K562 (cell line): ENCODE measurements around the gene SRP54.

ENCODE experiments used
- CEBPB ChIP-seq: fragments of 450-650 bp; IDR thresholded peaks from 2 replicates; pipeline ENCODE4 v1.6.1; 2016; ENCODE audit warnings: missing genetic modification characterization, missing compliant biosample characterization
- NELFE ChIP-seq: IDR thresholded peaks from 2 replicates; pipeline ENCODE4 v1.6.1; 2011; ENCODE audit warnings: mild to moderate bottlenecking; ENCODE audit not compliant: insufficient read depth, insufficient read length
- TF ChIP-seq, protein P1 (sequence below): fragments of 450-650 bp; IDR thresholded peaks from 2 replicates; pipeline ENCODE4 v1.6.1; 2017; ENCODE audit warnings: mild to moderate bottlenecking, moderate library complexity
- TF ChIP-seq, protein P2 (sequence below): fragments of 250-450 bp; sonication (Bioruptor Pico); IDR thresholded peaks from 2 replicates; pipeline ENCODE4 v1.5.0; 2021; ENCODE audit warnings: mild to moderate bottlenecking, moderate library complexity

DNA sequence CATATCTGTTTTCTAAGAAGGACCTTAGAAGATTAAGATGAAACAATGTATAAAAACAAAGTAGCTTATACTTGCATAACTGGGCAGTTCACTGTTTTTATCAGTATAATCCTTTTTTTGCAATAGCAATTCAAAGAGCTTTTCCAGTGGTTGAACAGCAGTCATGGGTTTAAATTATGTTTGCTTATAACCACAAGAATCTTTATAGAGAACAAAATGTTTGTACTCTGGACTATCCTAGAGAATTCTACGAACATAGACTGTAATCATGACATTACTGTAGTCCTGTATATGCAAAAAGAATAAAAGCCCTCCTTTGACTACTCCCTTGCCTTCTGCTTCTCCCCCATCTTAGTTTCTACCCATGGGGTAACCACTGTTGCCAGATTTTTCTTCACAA is 69.0 kb downstream of the SRP54 start:
- TF ChIP-seq CEBPB (tag) (no peak), NELFE (no peak)
- TF ChIP-seq, protein P1, sequence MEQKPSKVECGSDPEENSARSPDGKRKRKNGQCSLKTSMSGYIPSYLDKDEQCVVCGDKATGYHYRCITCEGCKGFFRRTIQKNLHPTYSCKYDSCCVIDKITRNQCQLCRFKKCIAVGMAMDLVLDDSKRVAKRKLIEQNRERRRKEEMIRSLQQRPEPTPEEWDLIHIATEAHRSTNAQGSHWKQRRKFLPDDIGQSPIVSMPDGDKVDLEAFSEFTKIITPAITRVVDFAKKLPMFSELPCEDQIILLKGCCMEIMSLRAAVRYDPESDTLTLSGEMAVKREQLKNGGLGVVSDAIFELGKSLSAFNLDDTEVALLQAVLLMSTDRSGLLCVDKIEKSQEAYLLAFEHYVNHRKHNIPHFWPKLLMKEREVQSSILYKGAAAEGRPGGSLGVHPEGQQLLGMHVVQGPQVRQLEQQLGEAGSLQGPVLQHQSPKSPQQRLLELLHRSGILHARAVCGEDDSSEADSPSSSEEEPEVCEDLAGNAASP, result no peak
- TF ChIP-seq, protein P2, sequence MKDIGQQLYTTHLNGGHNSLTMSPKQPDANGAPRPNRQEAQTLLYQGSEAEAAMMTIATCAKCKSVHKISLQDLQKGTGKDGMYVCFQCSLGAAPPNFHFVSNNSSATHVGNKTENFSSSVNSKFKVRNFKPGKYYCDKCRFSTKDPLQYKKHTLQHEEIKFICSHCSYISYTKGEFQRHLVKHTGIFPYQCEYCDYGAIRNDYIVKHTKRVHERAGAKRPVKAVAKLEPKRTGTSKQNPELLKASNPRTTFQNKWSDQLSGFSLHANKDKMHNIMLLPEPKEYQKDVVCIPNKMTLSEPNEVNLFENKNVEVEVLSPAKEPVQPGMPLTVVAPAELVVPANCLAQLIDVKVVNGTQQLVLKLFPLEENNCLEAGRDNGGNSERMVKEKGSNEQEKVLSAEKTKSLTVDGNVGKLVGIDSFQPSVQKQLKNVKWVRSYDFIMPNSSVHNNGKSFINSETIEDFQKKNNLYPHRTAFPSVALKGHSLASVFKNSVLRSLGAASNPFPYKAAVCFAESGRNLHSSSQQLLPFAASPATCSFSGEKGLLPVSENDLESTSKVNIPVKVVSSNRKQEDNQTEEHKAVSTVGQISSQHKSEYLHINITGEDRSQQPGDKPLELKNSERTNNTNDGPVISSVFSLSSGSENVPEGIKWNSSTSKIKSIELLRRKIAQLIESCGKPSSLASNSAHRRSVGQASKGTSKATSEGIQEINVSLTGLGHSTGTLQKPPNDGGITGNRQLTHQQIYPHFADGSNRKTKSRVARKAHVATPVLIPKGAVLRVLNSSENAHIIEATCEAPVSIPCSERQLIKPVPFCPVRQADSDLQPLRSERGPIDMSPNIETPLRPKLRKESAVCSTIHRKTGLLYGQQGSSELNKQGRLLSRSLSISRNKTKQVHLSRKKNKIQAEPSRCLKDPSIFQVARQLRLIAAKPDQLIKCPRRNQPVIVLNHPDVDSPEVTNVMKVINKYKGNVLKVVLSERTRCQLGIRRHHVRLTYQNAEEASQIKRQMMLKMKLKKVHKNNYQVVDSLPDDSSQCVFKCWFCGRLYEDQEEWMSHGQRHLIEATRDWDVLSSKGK (CRISPR knock-in tag), result no peak
